Testis (tissue), 2 donors: ENCODE data around the gene SOX8.

Experiments
- POLR2A ChIP-seq: fragments of 450-650 bp; IDR thresholded peaks from one replicate; pipeline ENCODE4 v1.6.1; 2017; ENCODE audit warnings: antibody characterized with exemption, mild to moderate bottlenecking, moderate library complexity
- TF ChIP-seq, protein P1 (sequence below), 3 experiments: fragments of 450-650 bp in 2 of 3; fragments of 200-600 bp in 1 of 3; sonication (generic) in 1 of 3; IDR thresholded peaks; one replicate each; pipeline ENCODE4 v1.5.1; 2016 to 2019; ENCODE audit warnings: antibody characterized with exemption in 3 of 3, mild to moderate bottlenecking in 2 of 3, moderate library complexity in 1 of 3

DNA sequence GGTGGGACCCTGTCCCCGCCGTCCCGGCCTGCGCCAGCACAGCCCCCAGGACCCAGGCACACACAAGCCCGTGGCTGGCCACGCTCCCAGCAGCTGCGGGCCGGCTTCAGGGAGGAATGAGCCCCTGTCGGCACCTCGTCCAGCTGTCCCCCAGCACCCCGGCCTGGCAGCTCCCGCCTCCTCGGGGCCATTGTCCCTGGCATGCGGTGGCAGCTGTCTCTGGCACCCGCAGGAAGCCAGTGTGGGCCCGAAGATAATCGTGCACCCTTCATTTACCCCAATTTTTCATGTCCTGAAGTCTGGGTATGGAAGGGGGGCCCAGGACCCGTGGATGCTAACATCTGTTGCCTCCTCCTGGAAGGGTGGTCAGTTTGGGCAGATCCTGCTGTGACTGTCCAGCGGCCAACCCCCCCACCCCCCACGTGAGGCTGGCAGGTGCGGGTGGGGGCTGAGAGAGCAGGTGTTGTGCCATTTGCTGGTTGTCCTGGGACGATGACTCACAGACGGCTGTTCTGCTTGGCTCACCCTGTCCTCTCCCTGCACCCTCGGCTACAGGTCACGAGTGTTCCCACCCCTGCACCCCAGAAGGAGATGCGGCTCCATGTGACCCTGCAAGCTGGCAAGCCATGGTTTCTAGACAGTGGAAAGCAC is 6.8 kb upstream of the SOX8 start:
- TF ChIP-seq, protein P1, sequence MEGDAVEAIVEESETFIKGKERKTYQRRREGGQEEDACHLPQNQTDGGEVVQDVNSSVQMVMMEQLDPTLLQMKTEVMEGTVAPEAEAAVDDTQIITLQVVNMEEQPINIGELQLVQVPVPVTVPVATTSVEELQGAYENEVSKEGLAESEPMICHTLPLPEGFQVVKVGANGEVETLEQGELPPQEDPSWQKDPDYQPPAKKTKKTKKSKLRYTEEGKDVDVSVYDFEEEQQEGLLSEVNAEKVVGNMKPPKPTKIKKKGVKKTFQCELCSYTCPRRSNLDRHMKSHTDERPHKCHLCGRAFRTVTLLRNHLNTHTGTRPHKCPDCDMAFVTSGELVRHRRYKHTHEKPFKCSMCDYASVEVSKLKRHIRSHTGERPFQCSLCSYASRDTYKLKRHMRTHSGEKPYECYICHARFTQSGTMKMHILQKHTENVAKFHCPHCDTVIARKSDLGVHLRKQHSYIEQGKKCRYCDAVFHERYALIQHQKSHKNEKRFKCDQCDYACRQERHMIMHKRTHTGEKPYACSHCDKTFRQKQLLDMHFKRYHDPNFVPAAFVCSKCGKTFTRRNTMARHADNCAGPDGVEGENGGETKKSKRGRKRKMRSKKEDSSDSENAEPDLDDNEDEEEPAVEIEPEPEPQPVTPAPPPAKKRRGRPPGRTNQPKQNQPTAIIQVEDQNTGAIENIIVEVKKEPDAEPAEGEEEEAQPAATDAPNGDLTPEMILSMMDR (IDR thresholded peaks at IDR 0.05) = no peak
- TF ChIP-seq POLR2A = no peak
